NOMO-1 treated with DMSO at 0.1 percent for 48 hours (cell line): ENCODE results near the gene OGFRL1.
"Not testable (repeated sequence)": the region's sequence is repeated elsewhere in the genome, so short reads cannot be mapped to it uniquely, and the experiment has no call there.

Source experiments
- DNase-seq: peaks from one replicate; lab custom pipeline; 2025; ENCODE audit not compliant: unreplicated experiment; lab: John Stamatoyannopoulos, UW

OGFRL1 gene

GRCh38 chr6:71288228-71289038, at the start of gene OGFRL1:
Gene OGFRL1, plus strand, starts transcription at chr6:71288811. Its CDS starts 126 bp downstream, at chr6:71288937.
- DNase-seq: peak; percentile 75

GRCh38 chr6:71239694-71240093, 48.9 kb upstream of the OGFRL1 start:
- DNase-seq: no peak

- DNase-seq: no peak
Measured at GRCh38 chr6:71245265-71246049, 43.2 kb upstream of the OGFRL1 start.

- no peak for DNase-seq
Measured at GRCh38 chr6:71246596-71246995, 42.0 kb upstream of the OGFRL1 start.

GRCh38 chr6:71248306-71248765, 40.3 kb upstream of the OGFRL1 start:
- DNase-seq: peak; percentile 91

- DNase-seq: no peak
Measured at GRCh38 chr6:71248878-71249544, 39.6 kb upstream of the OGFRL1 start.

- DNase-seq: peak; percentile 82
Measured at GRCh38 chr6:71250099-71250602, 38.5 kb upstream of the OGFRL1 start.

- peak; percentile 71 for DNase-seq
Measured at GRCh38 chr6:71252410-71252809, 36.2 kb upstream of the OGFRL1 start.

GRCh38 chr6:71252960-71253359, 35.7 kb upstream of the OGFRL1 start:
- no peak for DNase-seq

- DNase-seq: no peak
Measured at GRCh38 chr6:71254323-71254722, 34.3 kb upstream of the OGFRL1 start.

GRCh38 chr6:71258078-71258866, 30.3 kb upstream of the OGFRL1 start:
- DNase-seq: no peak

- DNase-seq: no peak
Measured at GRCh38 chr6:71259888-71260604, 28.6 kb upstream of the OGFRL1 start.

- DNase-seq: no peak
Measured at GRCh38 chr6:71262914-71263313, 25.7 kb upstream of the OGFRL1 start.

GRCh38 chr6:71266392-71266791, 22.2 kb upstream of the OGFRL1 start:
- not testable (repeated sequence) for DNase-seq

- DNase-seq: no peak
Measured at GRCh38 chr6:71268735-71269437, 19.7 kb upstream of the OGFRL1 start.

GRCh38 chr6:71277926-71278600, 10.5 kb upstream of the OGFRL1 start:
- DNase-seq: no peak

GRCh38 chr6:71279321-71279720, 9.3 kb upstream of the OGFRL1 start:
- no peak for DNase-seq

- DNase-seq: no peak
Measured at GRCh38 chr6:71279740-71280139, 8.9 kb upstream of the OGFRL1 start.

- DNase-seq: no peak
Measured at GRCh38 chr6:71280701-71281100, 7.9 kb upstream of the OGFRL1 start.
